HCT116 (cell line): ENCODE data around the gene PARP14. TPM values are rescaled to one million over a fixed set of nuclear protein-coding genes. Genes with fewer than 3 reads are reported as not detected.
A peak's percentile ranks its signal among the peaks of the same experiment; 100 is the strongest.

Experiments used
- ATAC-seq: fragments of 200-7000 bp; cut with Tn5 transposase; 2 replicates; pipeline ENCODE4 v1.9.1; 2020; ENCODE audit warnings: mild to moderate bottlenecking, moderate library complexity
- BruUV-seq: library from RNA; stranded (reverse); fragments of 400-500 nt; replicated peaks from 2 replicates; lab custom pipeline; 2021; lab: Mats Ljungman, UMichigan
- CTCF ChIA-PET: fragments of 300-600 bp; sonication (Branson Sonifier 250); formaldehyde crosslinking; loops from one replicate; lab custom pipeline; 2021; ENCODE audit warnings: antibody characterized with exemption; lab: Charles Lee
- POLR2A ChIA-PET: fragments of 300-600, 350-600 bp; sonication (Branson Sonifier 250); formaldehyde crosslinking; loops from one replicate; lab custom pipeline; 2021; ENCODE audit warnings: antibody characterized with exemption; lab: Charles Lee
- RAD21 ChIA-PET, 2 experiments: fragments of 300-600 bp; sonication (Branson Sonifier 250); formaldehyde crosslinking; loops; one replicate each; lab custom pipeline; 2023; ENCODE audit warnings: low total read pairs in 2 of 2; ENCODE audit not compliant: uncharacterized antibody in 2 of 2, unreplicated experiment in 2 of 2, low non-redundant PET in 1 of 2; lab: Charles Lee
- DNase-seq: peaks from one replicate; pipeline ENCODE4 v3.0.0-alpha.2; 2010; ENCODE audit warnings: low read depth, low spot score
- H2AFZ ChIP-seq: fragments of 200-600 bp; shearing (Covaris generic), sonication (generic); 2 replicates; pipeline ENCODE4 v1.6.1; 2017; ENCODE audit warnings: low read depth, mixed run types, mixed read lengths, antibody characterized with exemption, low read length; ENCODE audit not compliant: poor library complexity, severe bottlenecking
- H3K27ac ChIP-seq: 2 replicates; pipeline ENCODE4 v1.5.1; 2012; ENCODE audit warnings: low read depth, low read length
- H3K27me3 ChIP-seq: fragments of 200-600 bp; sonication (generic); 2 replicates; pipeline ENCODE4 v1.6.1; 2016; ENCODE audit warnings: mixed run types, low read length, mixed read lengths; ENCODE audit not compliant: insufficient read depth
- H3K36me3 ChIP-seq, 2 experiments: fragments of 200-500 bp in 1 of 2; fragments of 200-600 bp in 1 of 2; sonication (Bioruptor generic) in 1 of 2; sonication (generic) in 1 of 2; 2 replicates each; pipeline versions ENCODE4 v1.5.1 to v1.6.1; 2014 to 2016; ENCODE audit warnings: low read length in 2 of 2, inconsistent platforms in 1 of 2, mixed read lengths in 1 of 2, mixed run types in 1 of 2; ENCODE audit not compliant: insufficient read depth in 2 of 2, control insufficient read depth in 1 of 2
- H3K4me1 ChIP-seq, 2 experiments: fragments of 200-600 bp in 1 of 2; sonication (generic) in 1 of 2; 2 replicates each; pipeline versions ENCODE4 v1.5.1 to v1.6.1; 2012 to 2017; ENCODE audit warnings: low read length in 2 of 2, inconsistent platforms in 1 of 2, mild to moderate bottlenecking in 1 of 2, mixed read lengths in 1 of 2, mixed run types in 1 of 2, moderate library complexity in 1 of 2; ENCODE audit not compliant: insufficient read depth in 2 of 2, control insufficient read depth in 1 of 2
- H3K4me2 ChIP-seq: fragments of 200-600 bp; sonication (generic); 2 replicates; pipeline ENCODE4 v1.6.1; 2017; ENCODE audit warnings: mixed run types, low read length, mixed read lengths
- H3K4me3 ChIP-seq, 2 experiments: fragments of 200-600 bp in 1 of 2; sonication (generic) in 1 of 2; replicated peaks in 1 of 2; 2 replicates each; pipeline ENCODE4 v1.5.1; 2011 to 2016; ENCODE audit warnings: low read length in 2 of 2, control low read depth in 1 of 2, low read depth in 1 of 2, mild to moderate bottlenecking in 1 of 2, mixed read lengths in 1 of 2, mixed run types in 1 of 2
- H3K79me2 ChIP-seq: fragments of 200-600 bp; sonication (generic); 2 replicates; pipeline ENCODE4 v1.6.1; 2017; ENCODE audit warnings: mild to moderate bottlenecking, mixed run types, low read length, moderate library complexity, mixed read lengths; ENCODE audit not compliant: insufficient read depth
- H3K9ac ChIP-seq: fragments of 200-600 bp; sonication (generic); 2 replicates; pipeline ENCODE4 v1.6.1; 2016; ENCODE audit warnings: low read length, mixed read lengths
- H3K9me2 ChIP-seq: fragments of 200-600 bp; sonication (generic), shearing (Covaris generic); 2 replicates; pipeline ENCODE4 v1.6.1; 2017; ENCODE audit warnings: mixed run types, mild to moderate bottlenecking, moderate library complexity; ENCODE audit not compliant: insufficient read depth
- H3K9me3 ChIP-seq, 2 experiments: fragments of 200-500 bp in 1 of 2; fragments of 200-600 bp in 1 of 2; sonication (Bioruptor generic) in 1 of 2; sonication (generic) in 1 of 2; 2 replicates each; pipeline ENCODE4 v1.6.1; 2014 to 2017; ENCODE audit warnings: low read length in 2 of 2, mixed read lengths in 2 of 2, inconsistent platforms in 1 of 2, low read depth in 1 of 2, mild to moderate bottlenecking in 1 of 2, mixed run types in 1 of 2, moderate library complexity in 1 of 2; ENCODE audit not compliant: control insufficient read depth in 1 of 2, insufficient read depth in 1 of 2
- H4K20me1 ChIP-seq: fragments of 200-600 bp; sonication (generic), shearing (Covaris generic); 2 replicates; pipeline ENCODE4 v1.6.1; 2017; ENCODE audit warnings: mixed run types, mild to moderate bottlenecking, moderate library complexity; ENCODE audit not compliant: insufficient read depth
- FOSL1 ChIP-seq: IDR thresholded peaks from 2 replicates; pipeline ENCODE4 v1.6.1; 2012; ENCODE audit warnings: low read depth
- JUND ChIP-seq: IDR thresholded peaks from 2 replicates; pipeline ENCODE4 v1.6.1; 2012
- POLR2AphosphoS5 ChIP-seq: IDR thresholded peaks from 2 replicates; pipeline ENCODE4 v1.6.1; 2011; ENCODE audit warnings: mild to moderate bottlenecking, low read depth, low read length, moderate library complexity
- RAD21 ChIP-seq: IDR thresholded peaks from 2 replicates; pipeline ENCODE4 v1.6.1; 2012; ENCODE audit warnings: low read depth, mild to moderate bottlenecking
- SIN3A ChIP-seq: IDR thresholded peaks from 2 replicates; pipeline ENCODE4 v1.6.1; 2012; ENCODE audit warnings: low read depth
- intact Hi-C: fragments of 100-400 bp; cut with micrococcal nuclease; formaldehyde crosslinking; loops from 2 replicates; pipeline ENCODE4 v1.10.0; 2022
- total RNA-seq: library from RNA; stranded (reverse); gene quantifications from one replicate; pipeline ENCODE4 v1.2.1, GENCODE V29; 2021; ENCODE audit not compliant: unreplicated experiment
- TF ChIP-seq, protein P1 (sequence below): IDR thresholded peaks from 2 replicates; pipeline ENCODE4 v1.6.1; 2012
- TF ChIP-seq, protein P2 (sequence below): IDR thresholded peaks from 2 replicates; pipeline ENCODE4 v1.6.1; 2011; ENCODE audit warnings: mild to moderate bottlenecking, low read length, moderate library complexity; ENCODE audit not compliant: insufficient replicate concordance; ENCODE audit errors: extremely low read depth

PARP14 gene
- total RNA-seq, 1 experiment from 2014 or later: 12.2 TPM

GRCh38 chr3:122679882-122680474 is 661 bp upstream of the PARP14 start:
- peaks cover 7% of the 10 kb centered on the region; the same call in 1 of the 2 replicates for H3K79me2 ChIP-seq
- CTCF ChIA-PET: interaction anchor here (0.6 to 3.2 kb wide), 17 partner anchors 8 to 683 kb away, joined by 3 to 29 read pairs (median 4); partner anchors contain the start of genes DTX3L, FAM162A, KPNA1 and PARP9
- H3K4me2 ChIP-seq: peak overlapping the region; percentile 93
- POLR2A ChIA-PET: interaction anchor here (0.6 to 2.6 kb wide), 6 partner anchors 10 to 308 kb away, joined by 3 to 9 read pairs (median 8); partner anchors contain the start of genes DTX3L, FAM162A, MIX23 and PARP9
- peaks cover 13 to 29% of the 10 kb centered on the region in 2 experiments; a peak in 3 of 4 replicates for H3K4me1 ChIP-seq
- H4K20me1 ChIP-seq: no peaks in the 10 kb centered on the region
- TF ChIP-seq JUND (no peak), RAD21 (no peak), FOSL1 (no peak), POLR2AphosphoS5 (peak; percentile 43; the same call in 1 of the 2 replicates), SIN3A (no peak)
- TF ChIP-seq, protein P1, sequence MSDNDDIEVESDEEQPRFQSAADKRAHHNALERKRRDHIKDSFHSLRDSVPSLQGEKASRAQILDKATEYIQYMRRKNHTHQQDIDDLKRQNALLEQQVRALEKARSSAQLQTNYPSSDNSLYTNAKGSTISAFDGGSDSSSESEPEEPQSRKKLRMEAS: no peak
- TF ChIP-seq, protein P2, sequence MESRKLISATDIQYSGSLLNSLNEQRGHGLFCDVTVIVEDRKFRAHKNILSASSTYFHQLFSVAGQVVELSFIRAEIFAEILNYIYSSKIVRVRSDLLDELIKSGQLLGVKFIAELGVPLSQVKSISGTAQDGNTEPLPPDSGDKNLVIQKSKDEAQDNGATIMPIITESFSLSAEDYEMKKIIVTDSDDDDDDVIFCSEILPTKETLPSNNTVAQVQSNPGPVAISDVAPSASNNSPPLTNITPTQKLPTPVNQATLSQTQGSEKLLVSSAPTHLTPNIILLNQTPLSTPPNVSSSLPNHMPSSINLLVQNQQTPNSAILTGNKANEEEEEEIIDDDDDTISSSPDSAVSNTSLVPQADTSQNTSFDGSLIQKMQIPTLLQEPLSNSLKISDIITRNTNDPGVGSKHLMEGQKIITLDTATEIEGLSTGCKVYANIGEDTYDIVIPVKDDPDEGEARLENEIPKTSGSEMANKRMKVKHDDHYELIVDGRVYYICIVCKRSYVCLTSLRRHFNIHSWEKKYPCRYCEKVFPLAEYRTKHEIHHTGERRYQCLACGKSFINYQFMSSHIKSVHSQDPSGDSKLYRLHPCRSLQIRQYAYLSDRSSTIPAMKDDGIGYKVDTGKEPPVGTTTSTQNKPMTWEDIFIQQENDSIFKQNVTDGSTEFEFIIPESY: no peak
- H3K36me3 ChIP-seq: no peaks in the 10 kb centered on the region
- peak overlapping the region; percentile 68 for H3K27ac ChIP-seq
- no peaks in the 10 kb centered on the region for H3K9me3 ChIP-seq
- H3K9me2 ChIP-seq: no peaks in the 10 kb centered on the region
- RAD21 ChIA-PET: interaction anchor here (0.7 to 1.8 kb wide), 6 partner anchors 11 to 374 kb away, joined by 3 to 6 read pairs (median 4); no protein-coding TSS in a partner anchor
- H3K4me3 ChIP-seq: peak overlapping the region; percentile 77 to 85
- no peak for DNase-seq
- peak overlapping the region; percentile 71 for H2AFZ ChIP-seq
- peak overlapping the region; percentile 84 for H3K9ac ChIP-seq
- intact Hi-C loops: loop anchor here (1.0 to 5.0 kb wide), 5 partner anchors 120 to 1133 kb away; no protein-coding TSS in a partner anchor
- peak; percentile 54 for ATAC-seq
- BruUV-seq: TSS peak; percentile 36
- no peaks in the 10 kb centered on the region for H3K27me3 ChIP-seq
